ENCODE results near the gene AGBL3.
"Not testable (repeated sequence)": the region's sequence is repeated elsewhere in the genome, so short reads cannot be mapped to it uniquely, and the experiment has no call there.

AGBL3 gene

DNA sequence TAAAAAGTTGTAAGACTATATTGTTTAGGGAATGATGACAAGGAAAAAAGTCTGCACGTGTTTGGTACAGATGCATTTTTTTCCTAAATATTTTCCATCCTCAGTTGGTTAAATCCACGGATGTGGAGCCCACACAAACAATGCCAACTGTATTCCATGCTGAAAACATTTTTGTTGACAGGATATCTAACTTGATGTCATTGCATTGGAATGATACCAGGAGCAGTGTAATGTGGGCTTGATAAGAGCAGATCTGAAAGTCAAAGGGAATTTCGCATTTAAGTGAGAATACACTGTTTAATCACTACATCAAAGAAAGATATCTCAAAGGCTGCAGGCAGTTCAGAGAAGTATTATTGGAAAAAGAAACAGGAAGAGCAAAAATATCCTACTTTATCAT lies 112.1 kb downstream of the AGBL3 start:
- no peak overlapping the region for H3K4me3 ChIP-seq (ENCODE audit: insufficient read depth, low read depth, low read length)
- 83 to 96% methylated on average over 2 to 3 of the region's 3 CpGs for WGBS, 2 experiments
- no peak overlapping the region for H3K27ac ChIP-seq (ENCODE audit: insufficient read depth, low read depth, low read length, poor library complexity, severe bottlenecking)
- no peaks in the 10 kb centered on the region for H3K27me3 ChIP-seq (ENCODE audit: control insufficient read depth, insufficient read depth, low read length, poor library complexity, severe bottlenecking)
- no peaks in the 10 kb centered on the region for H3K4me1 ChIP-seq (ENCODE audit: control insufficient read depth, insufficient read depth, low read length)
- no peaks in the 10 kb centered on the region for H3K36me3 ChIP-seq (ENCODE audit: control insufficient read depth, insufficient read depth, low read length)
- no peaks in the 10 kb centered on the region for H3K9me3 ChIP-seq (ENCODE audit: control insufficient read depth, low read length)

DNA sequence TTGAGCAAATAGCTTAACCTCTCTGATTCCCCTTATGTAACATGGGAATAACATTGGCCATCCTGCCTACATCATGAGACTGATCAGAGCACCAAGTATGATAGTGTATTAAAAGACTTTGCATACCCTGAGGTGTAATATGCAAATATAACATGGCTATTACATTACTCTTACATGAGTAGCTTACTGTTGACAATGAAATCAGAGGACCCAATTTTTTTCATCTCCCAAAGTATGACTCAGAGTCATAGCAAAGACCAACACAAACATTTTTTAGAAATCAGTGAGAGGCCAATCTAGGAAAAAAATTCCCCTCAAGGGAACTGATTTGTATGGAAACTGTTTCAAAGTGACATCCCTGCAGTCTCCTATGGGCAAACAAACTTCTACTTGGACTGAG lies 114.5 kb downstream of the AGBL3 start:
- no peaks in the 10 kb centered on the region for H3K27me3 ChIP-seq (ENCODE audit: control insufficient read depth, insufficient read depth, low read length, poor library complexity, severe bottlenecking)
- H3K36me3 ChIP-seq (ENCODE audit: control insufficient read depth, insufficient read depth, low read length), result no peaks in the 10 kb centered on the region
- no peaks in the 10 kb centered on the region for H3K4me1 ChIP-seq (ENCODE audit: control insufficient read depth, insufficient read depth, low read length)
- no peak overlapping the region for H3K4me3 ChIP-seq (ENCODE audit: insufficient read depth, low read depth, low read length)
- no peak overlapping the region for H3K27ac ChIP-seq (ENCODE audit: insufficient read depth, low read depth, low read length, poor library complexity, severe bottlenecking)
- no peaks in the 10 kb centered on the region for H3K9me3 ChIP-seq (ENCODE audit: control insufficient read depth, low read length)

DNA sequence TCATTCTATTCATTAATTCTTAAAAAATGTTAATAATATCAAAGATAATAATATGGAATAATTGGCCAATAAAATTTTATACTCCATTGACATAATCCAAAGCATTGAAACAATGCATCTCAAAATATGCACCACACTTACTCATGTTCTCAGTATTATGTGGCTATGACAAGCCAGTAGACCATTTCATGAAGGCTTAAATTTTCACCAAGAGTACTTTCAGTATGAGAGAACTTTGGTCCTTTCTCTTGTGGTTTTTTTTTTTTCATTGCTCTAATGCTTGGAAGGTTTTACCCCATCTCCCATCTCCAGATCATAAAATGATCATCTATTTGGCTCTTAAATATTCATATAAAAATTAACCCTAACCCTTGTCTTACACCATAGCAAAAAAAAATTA lies 116.1 kb downstream of the AGBL3 start:
- Histone ChIP-seq H3K4me1 (ENCODE audit: control insufficient read depth, insufficient read depth, low read length) (no peaks in the 10 kb centered on the region), H3K27ac (ENCODE audit: insufficient read depth, low read depth, low read length, poor library complexity, severe bottlenecking) (no peak overlapping the region), H3K9me3 (ENCODE audit: control insufficient read depth, low read length) (no peaks in the 10 kb centered on the region), H3K36me3 (ENCODE audit: control insufficient read depth, insufficient read depth, low read length) (no peaks in the 10 kb centered on the region), H3K4me3 (ENCODE audit: insufficient read depth, low read depth, low read length) (no peak overlapping the region), H3K27me3 (ENCODE audit: control insufficient read depth, insufficient read depth, low read length, poor library complexity, severe bottlenecking) (no peaks in the 10 kb centered on the region)

DNA sequence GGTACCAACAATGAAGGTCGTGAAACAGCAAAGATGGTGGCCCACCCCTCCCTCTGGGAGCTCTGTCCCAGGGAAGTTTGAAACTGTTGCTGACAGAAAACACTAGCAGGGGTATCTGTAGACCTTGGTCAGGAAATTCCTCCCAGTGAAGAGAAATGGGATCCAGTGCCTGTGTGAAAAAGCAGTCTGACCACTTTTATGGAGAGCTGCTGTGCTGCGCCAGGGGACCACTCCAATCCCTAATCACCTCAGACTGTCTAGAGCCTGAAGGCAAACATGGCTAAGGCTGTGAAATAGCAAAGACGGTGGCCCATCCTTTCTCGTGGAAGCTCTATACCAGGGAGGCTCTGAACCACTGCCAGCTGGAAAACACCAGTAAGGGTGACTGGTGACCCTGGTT lies 123.3 kb downstream of the AGBL3 start:
- WGBS, 2 experiments, result 93 to 97% methylated on average over 4 of the region's 4 CpGs
- no peak overlapping the region for H3K4me3 ChIP-seq (ENCODE audit: insufficient read depth, low read depth, low read length)
- H3K27ac ChIP-seq (ENCODE audit: insufficient read depth, low read depth, low read length, poor library complexity, severe bottlenecking), result no peak overlapping the region
- no peaks in the 10 kb centered on the region for H3K4me1 ChIP-seq (ENCODE audit: control insufficient read depth, insufficient read depth, low read length)
- H3K9me3 ChIP-seq (ENCODE audit: control insufficient read depth, low read length), result no peaks in the 10 kb centered on the region
- no peaks in the 10 kb centered on the region for H3K27me3 ChIP-seq (ENCODE audit: control insufficient read depth, insufficient read depth, low read length, poor library complexity, severe bottlenecking)
- no peaks in the 10 kb centered on the region for H3K36me3 ChIP-seq (ENCODE audit: control insufficient read depth, insufficient read depth, low read length)

DNA sequence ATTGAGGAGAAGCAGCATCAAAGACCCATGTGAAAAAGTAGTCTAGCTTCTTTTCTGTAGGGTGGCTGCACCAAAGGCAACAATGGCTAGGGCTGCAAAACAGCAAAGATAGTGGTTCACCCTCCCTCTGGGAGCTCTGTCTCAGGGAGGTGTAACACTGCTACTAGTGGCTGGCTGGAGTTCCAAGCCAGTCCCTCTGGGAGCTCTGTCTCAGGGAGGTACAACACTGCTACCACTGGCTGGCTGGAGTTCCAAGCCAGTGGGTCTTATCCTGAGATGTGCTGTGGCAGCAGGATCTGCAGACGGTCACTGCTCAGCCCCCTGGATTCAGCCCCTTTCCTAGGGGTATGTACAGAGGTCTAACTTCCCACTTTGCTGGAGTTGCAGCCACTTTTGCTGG lies 123.7 kb downstream of the AGBL3 start:
- Histone ChIP-seq H3K36me3 (ENCODE audit: control insufficient read depth, insufficient read depth, low read length) (no peaks in the 10 kb centered on the region), H3K4me1 (ENCODE audit: control insufficient read depth, insufficient read depth, low read length) (no peaks in the 10 kb centered on the region), H3K9me3 (ENCODE audit: control insufficient read depth, low read length) (no peaks in the 10 kb centered on the region), H3K4me3 (ENCODE audit: insufficient read depth, low read depth, low read length) (no peak overlapping the region), H3K27ac (ENCODE audit: insufficient read depth, low read depth, low read length, poor library complexity, severe bottlenecking) (no peak overlapping the region), H3K27me3 (ENCODE audit: control insufficient read depth, insufficient read depth, low read length, poor library complexity, severe bottlenecking) (no peaks in the 10 kb centered on the region)
- WGBS, 2 experiments, result 86 to 95% methylated on average over 1 of the region's 1 CpG

DNA sequence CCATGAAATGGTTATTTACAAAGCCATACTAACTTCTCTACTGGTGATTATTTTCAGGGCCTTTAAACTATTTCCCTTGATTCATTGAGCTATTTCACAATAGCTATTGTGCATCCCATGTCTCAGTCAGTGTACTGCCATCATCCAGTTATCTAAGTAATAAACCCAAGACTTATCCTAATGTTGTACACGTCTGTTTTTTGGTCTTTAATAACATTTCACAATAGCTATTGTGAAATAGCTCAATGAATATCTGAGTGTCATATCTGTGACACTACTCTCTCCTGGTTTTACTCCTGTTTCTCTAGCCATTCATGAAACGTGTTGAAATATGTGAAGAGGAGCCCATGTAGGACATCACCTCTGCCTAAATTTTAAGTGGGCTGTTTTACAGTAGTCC lies 125.1 kb downstream of the AGBL3 start:
- no peaks in the 10 kb centered on the region for H3K36me3 ChIP-seq (ENCODE audit: control insufficient read depth, insufficient read depth, low read length)
- no peak overlapping the region for H3K27ac ChIP-seq (ENCODE audit: insufficient read depth, low read depth, low read length, poor library complexity, severe bottlenecking)
- no peaks in the 10 kb centered on the region for H3K4me1 ChIP-seq (ENCODE audit: control insufficient read depth, insufficient read depth, low read length)
- no peak overlapping the region for H3K4me3 ChIP-seq (ENCODE audit: insufficient read depth, low read depth, low read length)
- WGBS, 2 experiments, result 84 to 100% methylated on average over 2 of the region's 2 CpGs
- H3K27me3 ChIP-seq (ENCODE audit: control insufficient read depth, insufficient read depth, low read length, poor library complexity, severe bottlenecking), result no peaks in the 10 kb centered on the region
- H3K9me3 ChIP-seq (ENCODE audit: control insufficient read depth, low read length), result no peaks in the 10 kb centered on the region

DNA sequence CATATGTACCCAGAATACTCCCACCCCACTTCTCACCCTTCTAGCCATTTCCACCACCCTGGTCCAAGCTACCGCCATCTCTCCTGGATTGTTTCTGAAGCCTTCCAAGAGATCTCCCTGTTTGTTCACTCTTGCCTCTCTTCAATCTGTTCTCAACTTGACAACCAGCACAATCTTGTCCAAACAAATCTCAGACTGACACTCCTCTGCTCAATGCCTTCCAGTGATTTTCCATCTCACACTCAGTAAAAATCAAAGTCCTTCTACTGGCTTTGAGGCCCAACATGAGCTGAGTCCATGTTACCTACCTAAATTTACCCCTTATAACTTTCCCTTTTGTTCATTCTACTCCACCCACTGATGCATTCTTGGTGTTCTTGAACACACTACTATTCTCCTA lies 128.3 kb downstream of the AGBL3 start:
- no peaks in the 10 kb centered on the region for H3K9me3 ChIP-seq (ENCODE audit: control insufficient read depth, low read length)
- no peak overlapping the region for H3K27ac ChIP-seq (ENCODE audit: insufficient read depth, low read depth, low read length, poor library complexity, severe bottlenecking)
- 94 to 98% methylated on average over 1 of the region's 1 CpG for WGBS, 2 experiments
- no peak overlapping the region for H3K4me3 ChIP-seq (ENCODE audit: insufficient read depth, low read depth, low read length)
- H3K27me3 ChIP-seq (ENCODE audit: control insufficient read depth, insufficient read depth, low read length, poor library complexity, severe bottlenecking), result no peaks in the 10 kb centered on the region
- no peaks in the 10 kb centered on the region for H3K4me1 ChIP-seq (ENCODE audit: control insufficient read depth, insufficient read depth, low read length)
- H3K36me3 ChIP-seq (ENCODE audit: control insufficient read depth, insufficient read depth, low read length), result no peaks in the 10 kb centered on the region

DNA sequence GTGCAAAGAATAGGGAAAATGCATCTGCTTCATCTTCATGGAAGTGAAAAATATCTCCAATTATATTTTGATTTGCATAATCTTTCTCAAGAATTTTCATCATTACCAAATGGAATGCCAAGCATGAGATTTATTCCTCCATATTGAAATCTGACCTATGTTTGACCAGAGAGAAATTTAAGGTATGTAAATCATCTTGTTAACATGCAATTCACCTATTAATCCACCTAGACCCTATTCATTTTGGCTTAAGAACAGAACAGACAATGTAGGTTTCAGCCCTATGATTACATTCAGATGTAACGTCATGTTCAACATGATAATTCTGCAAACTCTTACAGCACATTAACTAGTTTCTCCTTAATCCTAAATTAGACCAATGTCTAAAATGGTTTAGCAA lies 130.8 kb downstream of the AGBL3 start:
- H3K4me1 ChIP-seq (ENCODE audit: control insufficient read depth, insufficient read depth, low read length), result no peaks in the 10 kb centered on the region
- H3K27me3 ChIP-seq (ENCODE audit: control insufficient read depth, insufficient read depth, low read length, poor library complexity, severe bottlenecking), result no peaks in the 10 kb centered on the region
- 96 to 100% methylated on average over 1 of the region's 1 CpG for WGBS, 2 experiments
- no peak overlapping the region for H3K4me3 ChIP-seq (ENCODE audit: insufficient read depth, low read depth, low read length)
- no peak overlapping the region for H3K27ac ChIP-seq (ENCODE audit: insufficient read depth, low read depth, low read length, poor library complexity, severe bottlenecking)
- H3K36me3 ChIP-seq (ENCODE audit: control insufficient read depth, insufficient read depth, low read length), result no peaks in the 10 kb centered on the region
- H3K9me3 ChIP-seq (ENCODE audit: control insufficient read depth, low read length), result no peaks in the 10 kb centered on the region

DNA sequence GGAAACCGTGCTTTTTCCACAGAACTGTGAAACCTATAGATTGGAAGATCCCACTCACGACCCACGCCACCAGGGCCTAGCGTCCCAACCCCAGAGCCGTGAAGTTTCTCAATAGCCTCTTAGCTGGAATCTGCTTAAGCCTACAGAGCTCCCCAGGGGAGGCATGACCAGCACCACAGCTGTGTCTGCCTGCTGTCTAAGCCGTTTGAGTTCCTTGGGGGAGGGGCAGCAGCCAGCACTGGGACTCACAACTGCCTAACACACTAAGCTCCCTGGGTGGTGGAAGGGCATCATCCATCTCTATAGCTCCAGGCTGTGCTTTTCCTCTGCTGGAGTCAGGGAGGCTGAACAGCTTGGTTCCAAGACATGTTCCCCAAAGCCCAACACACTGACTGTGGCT lies 135.6 kb downstream of the AGBL3 start:
- H3K4me3 ChIP-seq (ENCODE audit: insufficient read depth, low read depth, low read length), result no peak overlapping the region
- H3K4me1 ChIP-seq (ENCODE audit: control insufficient read depth, insufficient read depth, low read length), result no peaks in the 10 kb centered on the region
- no peak overlapping the region for H3K27ac ChIP-seq (ENCODE audit: insufficient read depth, low read depth, low read length, poor library complexity, severe bottlenecking)
- H3K36me3 ChIP-seq (ENCODE audit: control insufficient read depth, insufficient read depth, low read length), result no peaks in the 10 kb centered on the region
- 81 to 88% methylated on average over 6 of the region's 6 CpGs for WGBS, 2 experiments
- H3K9me3 ChIP-seq (ENCODE audit: control insufficient read depth, low read length), result no peaks in the 10 kb centered on the region
- no peaks in the 10 kb centered on the region for H3K27me3 ChIP-seq (ENCODE audit: control insufficient read depth, insufficient read depth, low read length, poor library complexity, severe bottlenecking)

DNA sequence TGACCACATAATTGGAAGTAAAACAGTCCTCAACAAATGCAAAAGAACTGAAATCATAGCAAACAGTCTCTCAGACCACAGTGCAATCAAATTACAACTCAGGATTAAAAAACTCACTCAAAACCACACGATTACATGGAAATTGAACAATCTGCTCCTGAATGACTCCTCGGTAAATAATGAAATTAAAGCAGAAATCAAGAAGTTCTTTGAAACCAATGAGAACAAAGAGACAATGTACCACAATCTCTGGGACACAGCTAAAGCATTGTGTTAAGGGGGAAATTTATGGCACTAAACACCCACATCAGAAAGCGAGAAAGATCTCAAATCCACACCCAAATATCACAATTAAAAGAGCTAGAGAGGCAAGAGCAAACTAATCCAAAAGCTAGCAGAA lies 138.3 kb downstream of the AGBL3 start:
- WGBS, 2 experiments, result 82 to 87% methylated on average over 3 of the region's 3 CpGs

DNA sequence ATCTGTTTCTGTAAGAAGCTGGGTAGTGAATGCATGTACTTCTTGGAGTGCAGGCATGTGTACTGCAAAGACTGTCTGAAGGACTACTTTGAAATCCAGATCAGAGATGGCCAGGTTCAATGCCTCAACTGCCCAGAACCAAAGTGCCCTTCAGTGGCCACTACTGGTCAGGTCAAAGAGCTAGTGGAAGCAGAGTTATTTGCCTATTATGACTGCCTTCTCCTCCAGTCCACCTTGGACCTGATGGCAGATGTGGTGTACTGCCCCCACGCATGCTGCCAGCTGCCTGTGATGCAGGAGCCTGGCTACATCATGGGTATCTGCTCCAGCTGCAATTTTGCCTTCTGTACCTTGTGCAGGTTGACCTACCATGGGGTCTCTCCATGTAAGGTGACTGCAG lies 142.6 kb downstream of the AGBL3 start:
- no peak overlapping the region for H3K4me3 ChIP-seq (ENCODE audit: insufficient read depth, low read depth, low read length)
- no peaks in the 10 kb centered on the region for H3K27me3 ChIP-seq (ENCODE audit: control insufficient read depth, insufficient read depth, low read length, poor library complexity, severe bottlenecking)
- H3K36me3 ChIP-seq (ENCODE audit: control insufficient read depth, insufficient read depth, low read length), result no peaks in the 10 kb centered on the region
- 91 to 94% methylated on average over 1 of the region's 1 CpG for WGBS, 2 experiments
- H3K27ac ChIP-seq (ENCODE audit: insufficient read depth, low read depth, low read length, poor library complexity, severe bottlenecking), result no peak overlapping the region
- H3K4me1 ChIP-seq (ENCODE audit: control insufficient read depth, insufficient read depth, low read length), result no peaks in the 10 kb centered on the region
- H3K9me3 ChIP-seq (ENCODE audit: control insufficient read depth, low read length), result no peaks in the 10 kb centered on the region

More for the DNA sequence above, 138.3 kb downstream of the AGBL3 start:
- not testable (repeated sequence) for H3K4me1 ChIP-seq (ENCODE audit: control insufficient read depth, insufficient read depth, low read length); H3K9me3 ChIP-seq (ENCODE audit: control insufficient read depth, low read length); H3K27me3 ChIP-seq (ENCODE audit: control insufficient read depth, insufficient read depth, low read length, poor library complexity, severe bottlenecking); H3K27ac ChIP-seq (ENCODE audit: insufficient read depth, low read depth, low read length, poor library complexity, severe bottlenecking); H3K4me3 ChIP-seq (ENCODE audit: insufficient read depth, low read depth, low read length); H3K36me3 ChIP-seq (ENCODE audit: control insufficient read depth, insufficient read depth, low read length)

Measured in ectodermal cell (in vitro differentiated cells).